ENCODE data around the gene GALNT7. TPM values are rescaled to one million over a fixed set of nuclear protein-coding genes. Genes with fewer than 3 reads are reported as not detected.
A peak's percentile ranks its signal among the peaks of the same experiment; 100 is the strongest.

GALNT7 gene
- total and polyA plus RNA-seq, 4 donors: 0.65 to 13.0 (median 2.1) TPM

DNA sequence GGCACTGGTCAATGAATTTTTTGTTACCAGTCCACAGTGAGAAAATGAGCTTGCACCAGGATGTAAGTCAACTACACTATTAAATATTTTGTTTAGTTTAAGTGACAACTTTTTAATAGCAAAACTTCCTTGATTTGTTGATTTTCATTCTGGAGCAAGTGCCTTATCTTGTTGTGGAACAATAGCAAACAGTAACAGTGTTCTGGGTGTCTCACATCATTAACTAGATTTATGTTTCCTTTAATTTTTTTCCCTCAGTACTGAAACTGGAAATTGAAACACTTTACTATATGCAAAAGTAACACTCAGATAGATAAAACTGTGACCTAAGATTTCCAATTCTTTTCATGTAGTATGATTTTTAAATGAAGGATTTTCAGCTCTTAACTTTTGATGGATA lies 80.1 kb downstream of the GALNT7 start:
- H3K27ac ChIP-seq (ENCODE audit: low read depth in 1 of 2, low read length in 2 of 2): no peak overlapping the region
- TF ChIP-seq, protein P1, sequence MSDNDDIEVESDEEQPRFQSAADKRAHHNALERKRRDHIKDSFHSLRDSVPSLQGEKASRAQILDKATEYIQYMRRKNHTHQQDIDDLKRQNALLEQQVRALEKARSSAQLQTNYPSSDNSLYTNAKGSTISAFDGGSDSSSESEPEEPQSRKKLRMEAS (IDR thresholded peaks at IDR 0.05): no peak
- TF ChIP-seq NR2F2 (IDR thresholded peaks at IDR 0.05): no peak
- TF ChIP-seq CTCF (IDR thresholded peaks at IDR 0.05; ENCODE audit: low read depth, low read length, missing input control): no peak
- no peak for TF ChIP-seq ZBTB33 (IDR thresholded peaks at IDR 0.05)
- TF ChIP-seq YY1 (IDR thresholded peaks at IDR 0.05): no peak
- no peak for TF ChIP-seq HNF4A (conservative IDR thresholded peaks at IDR 0.05)
- TF ChIP-seq, protein P2, sequence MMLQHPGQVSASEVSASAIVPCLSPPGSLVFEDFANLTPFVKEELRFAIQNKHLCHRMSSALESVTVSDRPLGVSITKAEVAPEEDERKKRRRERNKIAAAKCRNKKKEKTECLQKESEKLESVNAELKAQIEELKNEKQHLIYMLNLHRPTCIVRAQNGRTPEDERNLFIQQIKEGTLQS (IDR thresholded peaks at IDR 0.05): no peak
- no peak for TF ChIP-seq FOXA1 (IDR thresholded peaks at IDR 0.05)
- no peak for TF ChIP-seq EGR1 (IDR thresholded peaks at IDR 0.05; ENCODE audit: low read depth in 2 of 2)
- no peak for TF ChIP-seq JUND (IDR thresholded peaks at IDR 0.05)
- no peak for TF ChIP-seq TAF1 (conservative IDR thresholded peaks at IDR 0.05)
- TF ChIP-seq RAD21 (IDR thresholded peaks at IDR 0.05): no peak
- no peak for TF ChIP-seq SP1 (IDR thresholded peaks at IDR 0.05)
- no peak for TF ChIP-seq RXRA (IDR thresholded peaks at IDR 0.05)
- no peak for TF ChIP-seq HNF4G (IDR thresholded peaks at IDR 0.05)

GRCh38 chr4:173252024-173252935 lies 83.7 kb downstream of the GALNT7 start:
- Histone ChIP-seq H3K27me3 (ENCODE audit: control insufficient read depth in 4 of 4, insufficient read depth in 4 of 4, low read length in 3 of 4) (no peaks in the 10 kb centered on the region), H3K9ac (ENCODE audit: low read depth in 1 of 2, low read length in 2 of 2) (no peak overlapping the region), H3K9me3 (ENCODE audit: control insufficient read depth in 4 of 4, low read length in 3 of 4) (no peaks in the 10 kb centered on the region), H3K4me1 (ENCODE audit: control insufficient read depth in 4 of 4, insufficient read depth in 4 of 4, low read length in 3 of 4) (no peaks in the 10 kb centered on the region), H3K36me3 (ENCODE audit: control insufficient read depth in 4 of 4, insufficient read depth in 3 of 4, low read depth in 1 of 4, low read length in 3 of 4) (no peaks in the 10 kb centered on the region), H3K27ac (ENCODE audit: low read depth in 1 of 2, low read length in 2 of 2) (no peak overlapping the region), H3K4me3 (ENCODE audit: low read depth in 1 of 3, low read length in 3 of 3) (no peak overlapping the region)
- no peak for TF ChIP-seq HNF4G (IDR thresholded peaks at IDR 0.05)
- no peak for TF ChIP-seq SP1 (IDR thresholded peaks at IDR 0.05)
- no peak for TF ChIP-seq RAD21 (IDR thresholded peaks at IDR 0.05)
- TF ChIP-seq, protein P2 (IDR thresholded peaks at IDR 0.05): no peak
- no peak for TF ChIP-seq NR2F2 (IDR thresholded peaks at IDR 0.05)
- TF ChIP-seq, protein P3, sequence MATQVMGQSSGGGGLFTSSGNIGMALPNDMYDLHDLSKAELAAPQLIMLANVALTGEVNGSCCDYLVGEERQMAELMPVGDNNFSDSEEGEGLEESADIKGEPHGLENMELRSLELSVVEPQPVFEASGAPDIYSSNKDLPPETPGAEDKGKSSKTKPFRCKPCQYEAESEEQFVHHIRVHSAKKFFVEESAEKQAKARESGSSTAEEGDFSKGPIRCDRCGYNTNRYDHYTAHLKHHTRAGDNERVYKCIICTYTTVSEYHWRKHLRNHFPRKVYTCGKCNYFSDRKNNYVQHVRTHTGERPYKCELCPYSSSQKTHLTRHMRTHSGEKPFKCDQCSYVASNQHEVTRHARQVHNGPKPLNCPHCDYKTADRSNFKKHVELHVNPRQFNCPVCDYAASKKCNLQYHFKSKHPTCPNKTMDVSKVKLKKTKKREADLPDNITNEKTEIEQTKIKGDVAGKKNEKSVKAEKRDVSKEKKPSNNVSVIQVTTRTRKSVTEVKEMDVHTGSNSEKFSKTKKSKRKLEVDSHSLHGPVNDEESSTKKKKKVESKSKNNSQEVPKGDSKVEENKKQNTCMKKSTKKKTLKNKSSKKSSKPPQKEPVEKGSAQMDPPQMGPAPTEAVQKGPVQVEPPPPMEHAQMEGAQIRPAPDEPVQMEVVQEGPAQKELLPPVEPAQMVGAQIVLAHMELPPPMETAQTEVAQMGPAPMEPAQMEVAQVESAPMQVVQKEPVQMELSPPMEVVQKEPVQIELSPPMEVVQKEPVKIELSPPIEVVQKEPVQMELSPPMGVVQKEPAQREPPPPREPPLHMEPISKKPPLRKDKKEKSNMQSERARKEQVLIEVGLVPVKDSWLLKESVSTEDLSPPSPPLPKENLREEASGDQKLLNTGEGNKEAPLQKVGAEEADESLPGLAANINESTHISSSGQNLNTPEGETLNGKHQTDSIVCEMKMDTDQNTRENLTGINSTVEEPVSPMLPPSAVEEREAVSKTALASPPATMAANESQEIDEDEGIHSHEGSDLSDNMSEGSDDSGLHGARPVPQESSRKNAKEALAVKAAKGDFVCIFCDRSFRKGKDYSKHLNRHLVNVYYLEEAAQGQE (IDR thresholded peaks at IDR 0.05): peak; percentile 18
- DNase-seq (ENCODE audit: low spot score): no peak
- WGBS: 78% methylated on average over 6 of the region's 6 CpGs

More for the DNA sequence above, 80.1 kb downstream of the GALNT7 start:
- Histone ChIP-seq H3K4me3 (ENCODE audit: low read depth in 1 of 3, low read length in 3 of 3) (no peak overlapping the region), H3K27me3 (ENCODE audit: control insufficient read depth in 4 of 4, insufficient read depth in 4 of 4, low read length in 3 of 4) (no peaks in the 10 kb centered on the region), H3K4me1 (ENCODE audit: control insufficient read depth in 4 of 4, insufficient read depth in 4 of 4, low read length in 3 of 4) (no peaks in the 10 kb centered on the region), H3K9ac (ENCODE audit: low read depth in 1 of 2, low read length in 2 of 2) (no peak overlapping the region), H3K36me3 (ENCODE audit: control insufficient read depth in 4 of 4, insufficient read depth in 3 of 4, low read depth in 1 of 4, low read length in 3 of 4) (no peaks in the 10 kb centered on the region), H3K9me3 (ENCODE audit: control insufficient read depth in 4 of 4, low read length in 3 of 4) (no peaks in the 10 kb centered on the region)
- DNase-seq (ENCODE audit: low spot score): no peak
